Urinary bladder (tissue), 4 donors: ENCODE results near the gene YWHAQ. TPM values are rescaled to one million over a fixed set of nuclear protein-coding genes. Genes with fewer than 3 reads are reported as not detected.
"Not testable (repeated sequence)": the region's sequence is repeated elsewhere in the genome, so short reads cannot be mapped to it uniquely, and the experiment has no call there.

Source experiments
- DNase-seq: peaks from one replicate; pipeline ENCODE4 v3.0.0-alpha.2; 2015; ENCODE audit errors: extremely low spot score
- H3K27ac ChIP-seq: one replicate; pipeline ENCODE4 v1.5.1; 2013; ENCODE audit warnings: low read depth, mild to moderate bottlenecking, moderate library complexity
- H3K36me3 ChIP-seq: one replicate; pipeline ENCODE4 v1.6.1; 2013; ENCODE audit warnings: mild to moderate bottlenecking, moderate library complexity; ENCODE audit not compliant: insufficient read depth
- H3K4me1 ChIP-seq: one replicate; pipeline ENCODE4 v1.6.1; 2013; ENCODE audit warnings: mild to moderate bottlenecking, moderate library complexity; ENCODE audit not compliant: insufficient read depth
- H3K4me3 ChIP-seq: one replicate; pipeline ENCODE4 v1.5.1; 2013; ENCODE audit warnings: low read depth, low read length
- WGBS: extraction: QIAGEN DNeasy Blood & Tissue Kit; methylation state at CpG from one replicate; pipeline ENCODE4 v1.1.7; 2013; 5-methylcytosine and 5-hydroxymethylcytosine counted together
- polyA plus RNA-seq: library from polyadenylated mRNA; stranded (reverse); fragments of 200-250 nt; gene quantifications from one replicate; pipeline ENCODE4 v1.2.3, GENCODE V29; 2013
- total RNA-seq: library from RNA; depleted of rRNA; stranded (reverse); fragments of >200 nt; gene quantifications from one replicate; pipeline ENCODE4 v1.2.3, GENCODE V29; 2014
- donor health status: healthy with polysubstance abuse.
- donor health status: healthy.

The YWHAQ gene
- total and polyA plus RNA-seq, 2 donors, result 280 to 346 TPM

DNA sequence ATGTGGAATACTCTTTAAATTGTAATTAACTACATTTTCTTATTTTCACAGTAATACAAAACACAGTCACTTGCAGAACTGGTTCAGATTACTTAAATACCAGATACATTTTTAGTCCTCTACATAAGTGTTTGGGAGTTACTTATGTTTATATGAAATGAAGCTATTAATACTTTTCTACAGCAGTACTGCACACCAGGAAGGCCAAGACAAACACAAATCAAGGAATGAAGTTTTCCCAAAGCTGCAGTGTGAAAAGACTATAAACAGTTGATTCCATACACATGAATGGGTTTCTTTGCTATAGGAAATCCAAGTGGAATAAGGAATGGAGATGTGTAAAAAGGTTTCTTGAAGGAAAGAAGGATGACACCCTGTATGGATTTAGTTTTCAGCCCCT, 45.9 kb downstream of the YWHAQ start:
- DNase-seq, H3K27ac ChIP-seq, H3K4me3 ChIP-seq, H3K36me3 ChIP-seq, H3K4me1 ChIP-seq: not testable (repeated sequence)

DNA sequence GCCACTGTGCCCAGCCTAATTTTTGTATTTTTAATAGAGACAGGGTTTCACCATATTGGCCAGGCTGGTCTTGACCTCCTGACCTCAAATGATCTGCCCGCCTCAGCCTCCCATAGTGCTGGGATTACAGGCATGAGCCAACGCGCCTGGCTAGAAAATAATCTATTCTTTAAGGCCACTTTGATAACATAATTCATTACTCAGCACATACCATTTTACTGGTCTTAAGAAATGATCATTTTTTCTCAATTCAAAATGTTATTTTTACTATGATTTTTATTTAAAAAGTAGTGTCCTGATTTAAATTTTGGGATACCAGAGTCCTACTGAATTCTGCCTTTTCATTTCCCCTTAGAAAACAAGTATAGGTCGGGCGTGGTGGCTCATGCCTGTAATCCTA, 48.2 kb downstream of the YWHAQ start:
- Histone ChIP-seq H3K4me1 (no peaks in the 10 kb centered on the region), H3K4me3 (no peak overlapping the region), H3K36me3 (peaks cover 2% of the 10 kb centered on the region), H3K27ac (no peak overlapping the region)
- 95% methylated on average over 5 of the region's 5 CpGs for WGBS
- DNase-seq, result no peak

GRCh38 chr2:9578467-9579235, 52.1 kb downstream of the YWHAQ start:
- Histone ChIP-seq H3K4me1 (no peaks in the 10 kb centered on the region), H3K4me3 (no peak overlapping the region), H3K36me3 (no peaks in the 10 kb centered on the region), H3K27ac (no peak overlapping the region)
- DNase-seq, result no peak
- WGBS, result 83% methylated on average over 9 of the region's 9 CpGs

- WGBS, result 61% methylated on average over 2 of the region's 2 CpGs
- H3K4me1 ChIP-seq, result no peaks in the 10 kb centered on the region
- H3K4me3 ChIP-seq, result no peak overlapping the region
- no peak for DNase-seq
- no peak overlapping the region for H3K27ac ChIP-seq
- H3K36me3 ChIP-seq, result no peaks in the 10 kb centered on the region
Observed at GRCh38 chr2:9574331-9574730, 56.5 kb downstream of the YWHAQ start.

- H3K4me3 ChIP-seq, result no peak overlapping the region
- no peak for DNase-seq
Observed at GRCh38 chr2:9573840-9574239, 57.0 kb downstream of the YWHAQ start.

GRCh38 chr2:9573013-9573720, 57.6 kb downstream of the YWHAQ start:
- H3K4me3 ChIP-seq, result no peak overlapping the region
- H3K4me1 ChIP-seq, result no peaks in the 10 kb centered on the region
- no peak overlapping the region for H3K27ac ChIP-seq
- 84% methylated on average over 1 of the region's 1 CpG for whole genome bisulfite sequencing
- H3K36me3 ChIP-seq, result no peaks in the 10 kb centered on the region
- DNase-seq, result no peak

More at GRCh38 chr2:9573840-9574239, 57.0 kb downstream of the YWHAQ start:
- 88% methylated on average over 4 of the region's 4 CpGs for WGBS
- Histone ChIP-seq H3K36me3 (no peaks in the 10 kb centered on the region), H3K27ac (no peak overlapping the region), H3K4me1 (no peaks in the 10 kb centered on the region)

GRCh38 chr2:9570182-9571060, 60.4 kb downstream of the YWHAQ start:
- WGBS, result 81% methylated on average over 4 of the region's 4 CpGs
- Histone ChIP-seq H3K27ac (no peak overlapping the region), H3K4me1 (no peaks in the 10 kb centered on the region), H3K4me3 (no peak overlapping the region), H3K36me3 (no peaks in the 10 kb centered on the region)
- DNase-seq, result no peak

GRCh38 chr2:9565436-9566153, 65.2 kb downstream of the YWHAQ start:
- DNase-seq, result no peak
- H3K4me3 ChIP-seq, result no peak overlapping the region
- H3K4me1 ChIP-seq, result no peaks in the 10 kb centered on the region
- H3K36me3 ChIP-seq, result no peaks in the 10 kb centered on the region
- WGBS, result 68% methylated on average over 11 of the region's 11 CpGs
- peak overlapping the region; percentile 62 for H3K27ac ChIP-seq

GRCh38 chr2:9560628-9561027, 70.2 kb downstream of the YWHAQ start:
- Histone ChIP-seq H3K4me1 (no peaks in the 10 kb centered on the region), H3K4me3 (no peak overlapping the region), H3K36me3 (no peaks in the 10 kb centered on the region), H3K27ac (no peak overlapping the region)
- no peak for DNase-seq
- WGBS, result 87% methylated on average over 2 of the region's 2 CpGs

- 96% methylated on average over 1 of the region's 1 CpG for WGBS
- no peak for DNase-seq
- H3K4me3 ChIP-seq, result no peak overlapping the region
- H3K27ac ChIP-seq, result no peak overlapping the region
- H3K4me1 ChIP-seq, result no peaks in the 10 kb centered on the region
- no peaks in the 10 kb centered on the region for H3K36me3 ChIP-seq
Observed at GRCh38 chr2:9558948-9559381, 71.8 kb downstream of the YWHAQ start.

DNA sequence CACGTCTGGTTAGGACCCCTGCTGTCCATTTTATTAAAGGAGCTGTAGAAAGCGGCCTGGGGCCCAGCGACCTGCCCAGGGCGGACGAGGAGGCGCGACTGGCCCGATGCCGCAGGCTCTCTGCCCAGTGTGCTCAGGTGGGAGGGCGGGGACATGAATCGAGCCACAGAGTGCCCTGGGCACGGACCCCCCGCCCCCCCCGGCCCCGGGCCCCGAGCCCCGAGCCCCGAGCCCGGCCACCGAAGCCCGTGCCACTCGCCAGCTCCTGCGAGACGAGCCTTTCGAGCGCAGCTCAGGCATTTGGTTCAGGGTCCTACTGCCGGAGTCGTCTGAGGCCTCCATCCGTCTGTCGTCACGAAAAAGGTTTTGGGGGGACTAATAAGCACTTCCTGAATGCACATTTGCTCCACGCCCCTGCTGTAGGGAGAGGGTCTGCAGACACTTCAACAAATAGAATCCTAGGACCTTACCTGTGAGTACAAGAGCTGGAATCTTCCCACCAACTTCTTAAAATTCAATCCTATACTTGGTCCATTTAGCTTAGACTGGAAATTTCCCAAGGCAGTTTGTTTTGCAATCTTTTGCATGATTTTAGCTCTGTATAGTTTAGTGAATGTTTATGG, 74.6 kb downstream of the YWHAQ start:
- no peak for DNase-seq
- H3K36me3 ChIP-seq, result no peaks in the 10 kb centered on the region
- H3K27ac ChIP-seq, result peak overlapping the region; percentile 90
- peak overlapping the region; percentile 73 for H3K4me3 ChIP-seq
- WGBS, result 1% methylated on average over 32 of the region's 32 CpGs
- H3K4me1 ChIP-seq, result no peaks in the 10 kb centered on the region

DNA sequence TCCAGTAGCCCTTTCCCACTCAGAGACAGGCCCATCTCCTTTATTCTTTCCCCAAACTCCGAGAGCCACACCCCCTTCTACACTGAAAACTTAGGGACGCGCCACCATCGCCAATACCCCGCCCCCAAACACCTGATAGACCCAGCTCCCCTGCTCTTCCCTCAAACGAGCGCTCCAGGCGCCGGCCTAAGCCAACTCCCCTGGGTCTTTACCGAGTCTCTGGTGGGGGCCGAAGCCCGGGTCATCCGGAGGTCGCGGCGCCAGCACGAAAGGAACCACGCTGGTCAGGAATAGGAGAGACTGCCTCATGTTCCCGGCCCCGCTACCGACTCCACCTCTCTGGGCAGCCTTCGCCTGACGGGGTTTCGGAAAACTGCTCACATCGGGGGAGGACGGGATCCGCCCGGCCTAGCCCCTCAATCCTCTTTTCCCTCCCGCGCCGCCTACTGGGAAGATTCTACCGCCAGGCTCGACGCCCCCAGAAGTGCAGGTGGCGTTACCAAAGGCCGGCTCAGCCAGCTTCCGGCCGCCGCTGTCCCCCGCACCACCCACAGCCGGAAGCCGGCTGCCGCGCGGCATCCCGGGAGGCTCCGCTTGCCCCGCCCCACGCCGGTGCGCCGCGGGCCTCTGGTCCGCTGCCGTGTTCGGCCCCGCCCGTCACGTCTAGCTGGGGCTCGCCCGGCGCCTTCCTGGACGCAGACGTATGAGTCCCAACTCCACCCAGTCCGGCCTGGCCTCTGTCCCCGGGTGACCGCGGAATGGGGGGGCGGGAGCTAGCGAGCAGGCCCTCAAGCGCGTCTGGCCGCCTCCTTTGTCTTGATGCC, 75.3 kb downstream of the YWHAQ start, which contains the start of gene ADAM17:
Gene ADAM17 (minus strand): TSS at position 534 of the 824 bp plus-strand sequence. CDS start 225 bp downstream, at position 309.
- no peaks in the 10 kb centered on the region for H3K4me1 ChIP-seq
- WGBS, result under 1% methylated on average over 73 of the region's 73 CpGs
- no peaks in the 10 kb centered on the region for H3K36me3 ChIP-seq
- peak within 1 kb of the TSS; percentile 73 for H3K4me3 ChIP-seq
- peak; percentile 80 for DNase-seq
- peak within 1 kb of the TSS; percentile 90 for H3K27ac ChIP-seq
